Ishikawa (cell line): ENCODE data around the gene SLC17A5.
A peak's percentile ranks its signal among the peaks of the same experiment; 100 is the strongest.

Experiments used
- CEBPB ChIP-seq: IDR thresholded peaks from 2 replicates; pipeline ENCODE4 v1.6.1; 2012
- CREB1 ChIP-seq: IDR thresholded peaks from 2 replicates; pipeline ENCODE4 v1.6.1; 2012; ENCODE audit warnings: low read depth
- EGR1 ChIP-seq: IDR thresholded peaks from 2 replicates; pipeline ENCODE4 v1.6.1; 2012
- EP300 ChIP-seq: IDR thresholded peaks from 2 replicates; pipeline ENCODE4 v1.6.1; 2012; ENCODE audit warnings: borderline replicate concordance
- FOXM1 ChIP-seq: IDR thresholded peaks from 2 replicates; pipeline ENCODE4 v1.6.1; 2012; ENCODE audit warnings: low read depth, borderline replicate concordance
- MAX ChIP-seq: IDR thresholded peaks from 2 replicates; pipeline ENCODE4 v1.6.1; 2012
- NFIC ChIP-seq: IDR thresholded peaks from 2 replicates; pipeline ENCODE4 v1.6.1; 2012
- RAD21 ChIP-seq: IDR thresholded peaks from 2 replicates; pipeline ENCODE4 v1.6.1; 2012; ENCODE audit warnings: low read depth
- REST ChIP-seq: IDR thresholded peaks from 2 replicates; pipeline ENCODE4 v1.6.1; 2012; ENCODE audit warnings: low read depth, mild to moderate bottlenecking
- TAF1 ChIP-seq: IDR thresholded peaks from 2 replicates; pipeline ENCODE4 v1.6.1; 2012; ENCODE audit warnings: low read depth, mild to moderate bottlenecking
- TCF12 ChIP-seq: IDR thresholded peaks from 2 replicates; pipeline ENCODE4 v1.6.1; 2012; ENCODE audit warnings: low read depth
- TEAD4 ChIP-seq: IDR thresholded peaks from 2 replicates; pipeline ENCODE4 v1.6.1; 2012
- USF1 ChIP-seq: IDR thresholded peaks from 2 replicates; pipeline ENCODE4 v1.6.1; 2012
- YY1 ChIP-seq: IDR thresholded peaks from 2 replicates; pipeline ENCODE4 v1.6.1; 2012; ENCODE audit warnings: low read depth
- ZBTB7A ChIP-seq: IDR thresholded peaks from 2 replicates; pipeline ENCODE4 v1.6.1; 2012; ENCODE audit warnings: low read depth

SLC17A5 gene

GRCh38 chr6:73655341-73655917 is 1.6 kb upstream of the SLC17A5 start:
- no peak for TF ChIP-seq USF1
- TF ChIP-seq ZBTB7A: no peak
- no peak for TF ChIP-seq TCF12
- TF ChIP-seq EGR1: no peak
- no peak for TF ChIP-seq CEBPB
- no peak for TF ChIP-seq TEAD4

- TF ChIP-seq CEBPB: no peak
- peak; percentile 90 for TF ChIP-seq USF1
- peak; percentile 64; the same call in 1 of the 2 replicates for TF ChIP-seq MAX
- no peak for TF ChIP-seq NFIC
- peak; percentile 43; the same call in 1 of the 2 replicates for TF ChIP-seq RAD21
Measured at GRCh38 chr6:73652637-73653570, 888 bp downstream of the SLC17A5 start.

- TF ChIP-seq MAX: no peak
- no peak for TF ChIP-seq CREB1
- no peak for TF ChIP-seq TAF1
- no peak for TF ChIP-seq REST
- TF ChIP-seq TCF12: no peak
- TF ChIP-seq FOXM1: no peak
- no peak for TF ChIP-seq EGR1
- TF ChIP-seq CEBPB: no peak
Measured at GRCh38 chr6:73649783-73650182, 4.0 kb downstream of the SLC17A5 start.

- TF ChIP-seq EP300 (no peak), ZBTB7A (no peak), REST (no peak), CREB1 (no peak), TCF12 (no peak), YY1 (no peak), TAF1 (no peak), MAX (no peak)
Measured at GRCh38 chr6:73648166-73648565, 5.6 kb downstream of the SLC17A5 start.

GRCh38 chr6:73644941-73645591 is 8.7 kb downstream of the SLC17A5 start:
- TF ChIP-seq EGR1 (no peak), FOXM1 (no peak), TEAD4 (no peak), NFIC (no peak), YY1 (no peak), ZBTB7A (no peak), MAX (no peak)
